GM11168 (cell line): ENCODE measurements around the gene LDLRAD3.
"Not testable (repeated sequence)": the region's sequence is repeated elsewhere in the genome, so short reads cannot be mapped to it uniquely, and the experiment has no call there.

ENCODE experiments used
- in situ Hi-C: fragments of 300-500 bp; cut with MboI; formaldehyde crosslinking; loops from one replicate; pipeline ENCODE4 v1.12.0; 2022; ENCODE audit warnings: low sequenced_read_pairs; ENCODE audit not compliant: unreplicated experiment

Gene LDLRAD3

DNA sequence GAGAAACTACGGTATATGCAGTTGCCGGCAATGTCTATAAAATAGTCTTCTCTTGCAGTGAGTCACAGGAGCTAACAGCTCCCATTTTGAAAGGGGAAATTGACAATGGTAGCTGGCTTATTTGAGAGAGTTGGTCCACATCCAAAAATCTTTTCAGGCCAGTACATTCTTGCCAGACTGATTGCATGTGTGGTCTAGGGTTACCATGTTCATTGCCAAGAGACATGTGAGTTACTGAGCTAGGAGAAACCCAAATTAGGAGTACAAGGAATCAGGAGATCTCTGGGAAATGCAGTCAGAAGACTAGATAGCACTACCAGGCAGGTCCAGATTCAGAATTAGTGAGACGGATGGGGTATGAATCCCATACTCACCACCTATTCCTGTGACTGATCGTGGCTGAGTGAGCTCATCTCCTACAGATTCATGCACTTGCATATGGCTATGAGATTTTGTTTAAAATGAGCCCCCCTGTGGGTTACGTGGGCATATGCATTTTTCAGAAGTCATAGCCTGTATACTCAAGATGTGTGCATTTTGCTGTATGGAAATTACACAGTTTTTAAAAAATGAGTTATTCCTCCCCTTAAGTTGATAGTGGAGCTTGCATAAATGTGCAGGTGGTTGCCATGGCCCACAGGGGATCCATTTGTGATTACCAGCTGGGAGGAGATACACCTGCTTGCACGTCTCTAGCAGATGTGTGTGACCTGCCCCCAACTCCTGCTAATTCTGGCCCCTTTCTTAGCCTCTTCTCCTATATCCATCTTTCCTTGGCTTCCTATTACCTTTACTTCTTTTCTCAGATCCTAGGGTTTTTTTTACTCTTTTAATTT lies 242.7 kb downstream of the LDLRAD3 start:
- in situ Hi-C loops: no loop called here

DNA sequence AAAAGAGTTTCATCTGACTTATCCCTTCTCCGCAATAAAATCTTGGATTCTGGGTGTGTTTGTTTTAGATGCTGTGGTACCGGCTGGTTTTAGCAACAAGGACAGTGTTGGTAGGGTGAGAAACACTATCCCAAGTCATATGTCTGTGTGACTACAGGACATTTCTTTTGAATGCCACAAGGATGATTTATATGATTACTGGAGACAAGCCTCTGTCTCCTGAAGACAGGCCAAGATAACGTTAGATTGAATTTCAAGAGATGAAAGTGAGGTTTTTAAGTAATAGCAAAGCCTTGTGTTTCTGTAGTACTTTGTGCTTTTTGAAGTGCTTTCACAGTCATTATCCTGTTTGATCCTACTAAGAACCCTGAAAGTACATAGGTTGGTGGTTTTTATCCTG lies 243.8 kb downstream of the LDLRAD3 start:
- in situ Hi-C loops: no loop called here

DNA sequence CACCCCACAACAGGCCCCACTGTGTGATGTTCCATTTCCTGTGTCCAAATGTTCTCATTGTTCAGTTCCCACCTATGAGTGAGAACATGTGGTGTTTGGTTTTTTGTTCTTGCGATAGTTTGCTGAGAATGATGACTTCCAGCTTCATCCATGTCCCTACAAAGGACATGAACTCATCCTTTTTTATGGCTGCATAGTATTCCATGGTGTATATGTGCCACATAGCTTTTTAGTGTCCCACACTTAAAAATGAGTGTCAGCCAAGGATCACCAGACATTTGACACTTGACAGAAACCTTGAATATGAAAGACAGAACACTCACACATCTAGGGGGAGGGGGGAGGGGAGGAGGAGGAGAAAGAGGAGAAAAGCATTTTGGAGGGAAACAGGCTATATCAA lies 245.9 kb downstream of the LDLRAD3 start:
- in situ Hi-C loops: not testable (repeated sequence)

DNA sequence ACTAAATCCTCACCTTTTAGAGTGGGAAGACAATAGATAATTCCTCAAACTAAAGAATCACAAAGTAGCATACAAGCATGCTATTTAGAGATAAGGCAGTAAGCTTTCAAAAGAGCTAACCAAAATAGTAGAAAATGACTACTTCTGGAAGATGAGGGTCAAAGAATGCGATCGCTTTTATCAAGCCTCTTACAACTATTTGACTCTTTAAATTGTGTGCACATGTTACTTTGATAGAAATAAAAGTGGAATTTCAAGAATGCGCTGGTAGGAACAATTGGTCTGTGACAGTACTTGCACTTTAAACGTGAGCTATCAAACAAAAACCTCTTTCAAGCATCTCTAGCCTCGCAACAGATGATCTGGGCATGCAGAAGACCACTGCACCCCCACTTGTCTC lies 248.1 kb downstream of the LDLRAD3 start:
- in situ Hi-C loops: no loop called here

GRCh38 chr11:36192425-36193289 lies 248.8 kb downstream of the LDLRAD3 start:
- in situ Hi-C loops: no loop called here

DNA sequence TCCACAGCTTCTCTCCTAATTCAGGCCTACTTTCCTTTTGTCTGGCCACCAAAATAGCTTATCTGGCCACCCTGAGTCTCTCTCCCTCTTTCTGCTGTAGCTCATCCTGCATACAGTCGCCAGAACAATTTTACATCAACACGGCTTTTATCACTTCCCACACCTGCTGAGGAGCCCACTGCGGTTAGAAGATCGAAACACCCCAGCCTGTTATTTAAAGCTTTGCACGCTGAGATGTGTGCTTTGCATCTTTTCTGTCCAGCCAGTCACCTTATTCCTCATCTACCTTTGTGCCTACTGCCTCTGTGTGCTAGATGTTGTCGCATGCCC lies 249.4 kb downstream of the LDLRAD3 start:
- in situ Hi-C loops: no loop called here

DNA sequence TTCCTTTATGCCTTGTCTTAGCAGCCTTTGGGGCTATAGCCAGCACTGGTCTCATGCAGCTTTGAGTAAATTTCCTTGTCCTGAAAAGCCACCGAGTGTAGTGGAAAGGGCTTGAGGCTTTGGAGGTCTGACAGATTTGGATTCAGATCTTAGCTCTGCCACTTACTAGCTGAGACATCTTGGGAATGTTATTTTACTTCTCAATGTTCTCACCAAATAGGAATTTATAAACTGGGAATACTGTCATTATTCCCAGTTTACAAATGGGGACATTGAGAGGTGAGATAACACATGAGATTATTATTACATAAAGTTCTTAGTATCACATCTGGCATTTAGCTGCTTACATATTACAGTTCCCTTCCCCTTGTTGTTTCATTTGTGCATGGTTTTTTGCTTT lies 249.9 kb downstream of the LDLRAD3 start:
- in situ Hi-C loops: no loop called here

- in situ Hi-C loops: no loop called here
These were observed 251.9 kb downstream of the LDLRAD3 start for GRCh38 chr11:36195496-36196354.

DNA sequence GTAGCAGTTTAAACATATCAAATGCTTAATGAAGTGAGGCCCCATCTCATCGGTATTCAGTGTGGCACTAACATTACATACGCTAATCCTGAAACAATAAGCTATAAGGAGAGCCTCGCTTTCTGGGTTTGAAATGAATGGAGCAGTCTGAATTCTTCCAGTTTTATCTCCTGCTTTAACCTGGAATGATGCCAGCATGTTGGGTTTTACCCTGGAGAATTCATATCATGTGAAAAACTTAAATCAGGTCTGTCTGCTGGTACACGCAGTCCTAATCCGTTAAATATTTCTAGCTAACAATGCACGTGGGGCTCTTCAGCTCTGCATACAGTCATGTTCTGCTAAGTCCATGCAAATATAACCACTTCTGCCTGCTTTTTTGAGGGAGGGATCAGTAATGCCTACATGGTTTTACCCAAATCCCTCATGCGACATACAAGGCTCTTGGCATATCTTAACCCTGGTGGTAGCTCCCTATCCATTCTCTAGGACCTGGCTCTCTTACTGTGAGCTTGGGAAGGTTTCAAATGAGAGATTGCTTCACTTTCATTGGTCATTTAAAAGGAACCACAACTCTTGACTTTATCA lies 252.6 kb downstream of the LDLRAD3 start:
- in situ Hi-C loops: no loop called here

DNA sequence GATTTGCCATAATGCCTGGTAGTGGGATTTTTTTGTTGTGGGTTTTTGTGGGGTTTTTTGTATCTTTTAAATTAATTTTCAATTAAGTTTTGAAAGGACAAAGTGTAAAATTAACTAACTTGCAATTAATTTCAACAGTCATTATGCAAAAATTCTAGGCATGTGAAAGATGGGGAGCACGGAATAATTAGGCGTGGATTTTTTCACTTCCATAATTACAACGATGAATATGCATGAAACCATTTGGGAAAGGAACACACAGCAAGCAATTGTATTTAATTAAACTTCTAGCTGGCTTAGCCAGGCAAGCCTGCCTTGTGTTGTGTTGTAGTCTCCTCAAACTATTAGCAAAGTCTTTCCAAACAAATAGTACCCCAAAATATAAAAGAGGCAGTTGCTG lies 257.5 kb downstream of the LDLRAD3 start:
- in situ Hi-C loops: no loop called here

DNA sequence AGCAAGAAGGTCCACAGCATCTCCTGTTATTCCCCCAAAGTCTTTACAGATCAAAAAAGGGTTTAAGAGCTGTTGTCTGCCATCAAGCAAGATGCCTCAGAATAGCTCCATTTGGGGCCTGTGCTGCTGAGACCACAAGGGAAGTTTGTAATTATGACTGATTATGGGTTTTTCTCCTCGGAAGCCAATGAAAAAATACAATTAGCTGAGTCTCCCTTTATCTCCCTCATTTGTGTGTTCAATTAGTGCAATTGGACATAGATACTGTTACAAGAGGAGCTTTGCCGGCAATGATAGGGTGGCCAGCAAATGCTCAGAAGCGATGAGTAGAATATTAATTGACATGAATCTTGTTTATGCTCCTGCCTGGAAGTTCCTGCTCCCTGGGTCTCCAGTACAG lies 261.7 kb downstream of the LDLRAD3 start:
- in situ Hi-C loops: no loop called here

- in situ Hi-C loops: no loop called here
These were observed 266.7 kb downstream of the LDLRAD3 start for GRCh38 chr11:36210529-36210928.

DNA sequence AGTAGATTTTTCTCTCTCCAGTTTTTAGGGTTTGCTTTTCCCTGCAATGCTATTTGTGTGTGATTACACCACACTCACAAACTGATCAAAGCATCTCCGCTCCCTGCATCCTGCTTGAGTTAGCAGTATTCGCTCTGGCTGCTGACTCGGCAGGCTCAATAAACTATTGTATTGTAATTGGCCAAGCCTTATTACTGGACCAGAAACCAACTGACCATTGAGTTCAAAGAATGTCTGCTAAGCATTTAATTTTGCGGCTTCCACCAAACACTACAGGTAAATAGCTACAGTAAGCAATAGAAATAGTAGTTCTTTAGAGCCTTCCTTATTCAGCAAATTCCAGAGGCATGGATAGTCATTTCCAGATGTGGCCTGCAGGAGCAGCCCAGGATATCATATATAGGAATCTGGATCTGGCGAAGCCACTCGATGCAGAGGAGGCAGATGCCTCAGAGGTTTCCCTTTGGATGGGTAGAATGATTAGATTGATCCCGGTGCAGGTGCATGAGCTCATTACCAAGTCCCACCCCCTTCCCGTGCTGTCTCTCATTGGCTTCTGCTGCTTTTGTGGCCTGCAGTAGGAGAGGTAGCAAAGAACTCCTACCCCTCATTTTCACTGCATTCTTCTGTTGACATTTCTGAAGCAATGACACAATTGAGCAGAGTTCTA lies 268.0 kb downstream of the LDLRAD3 start:
- in situ Hi-C loops: no loop called here

DNA sequence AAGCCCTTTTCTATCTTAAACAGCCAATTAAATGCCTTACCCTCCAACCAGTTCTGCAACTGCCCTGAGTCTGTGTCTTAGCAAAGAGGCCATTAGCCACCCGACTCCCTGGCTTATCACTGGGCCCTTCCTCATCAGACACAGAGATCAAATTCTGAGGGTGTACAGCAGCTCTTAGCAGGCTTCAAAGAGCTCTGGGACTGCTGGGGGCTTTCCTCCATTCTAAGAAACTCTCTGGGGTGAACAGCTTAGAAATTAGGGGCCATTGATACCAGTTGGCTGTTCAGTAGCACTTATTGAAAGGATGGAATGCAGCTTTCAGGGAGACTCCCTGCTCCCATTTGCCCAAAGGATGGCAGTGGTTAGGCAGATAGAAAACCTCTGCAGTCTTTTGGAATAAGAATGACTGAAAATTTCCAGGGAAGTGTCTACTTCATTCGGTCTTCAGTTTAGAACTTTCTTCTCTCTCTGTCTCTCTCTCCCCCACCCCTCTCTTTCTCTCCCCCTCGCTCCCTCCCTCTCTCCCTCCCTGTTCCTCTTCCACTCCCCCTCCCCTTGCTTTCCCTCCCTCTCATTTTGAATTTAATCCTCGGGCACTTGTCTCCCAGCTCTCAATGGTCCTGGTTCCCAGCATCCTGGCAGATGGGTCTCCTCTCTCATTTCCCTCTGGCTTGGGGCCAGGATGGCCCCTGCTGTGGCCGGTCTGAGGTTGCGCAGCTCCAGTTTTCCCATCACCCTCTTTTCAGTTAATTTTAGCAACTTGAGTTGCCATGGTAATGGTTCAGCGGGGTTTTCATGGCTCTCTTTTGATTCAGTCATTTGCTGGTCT lies 268.9 kb downstream of the LDLRAD3 start:
- in situ Hi-C loops: no loop called here

DNA sequence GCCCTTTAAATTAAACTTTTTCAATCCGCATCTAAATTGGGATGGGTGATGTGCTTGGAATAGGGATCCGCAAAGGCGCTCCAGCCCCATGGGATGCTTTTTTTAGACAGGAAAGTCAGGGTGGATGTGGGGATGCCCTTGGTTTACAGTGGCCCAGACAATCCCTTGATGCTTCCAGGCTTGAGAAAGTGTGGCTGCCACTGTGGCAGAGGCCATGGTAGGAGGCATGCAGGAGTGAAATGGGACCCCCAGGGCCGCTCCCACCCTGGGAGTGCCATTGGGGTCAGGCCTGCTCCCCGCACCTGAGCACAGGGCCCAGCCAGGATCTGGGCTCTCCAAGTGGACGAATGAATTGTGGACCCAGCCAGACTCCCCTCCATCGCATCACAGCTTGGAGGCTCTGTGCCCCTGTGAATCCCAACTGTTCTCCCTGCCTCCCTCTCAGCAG lies 269.6 kb downstream of the LDLRAD3 start:
- in situ Hi-C loops: no loop called here

GRCh38 chr11:36214480-36214879 lies 270.6 kb downstream of the LDLRAD3 start:
- in situ Hi-C loops: no loop called here

GRCh38 chr11:36214976-36215692 lies 271.3 kb downstream of the LDLRAD3 start:
- in situ Hi-C loops: no loop called here

GRCh38 chr11:36215693-36216060 lies 271.8 kb downstream of the LDLRAD3 start:
- in situ Hi-C loops: no loop called here
